ENCODE data around the gene ATP6V0B.

The ATP6V0B gene

GRCh38 chr1:44024031-44024902 lies 49.5 kb downstream of the ATP6V0B start:
- peak; percentile 87 for TF ChIP-seq GATA2 (IDR thresholded peaks at IDR 0.05; ENCODE audit: low read depth, low read length)
- no peak for TF ChIP-seq GATA3 (IDR thresholded peaks at IDR 0.05; ENCODE audit: low read depth, low read length)

- TF ChIP-seq GATA3 (IDR thresholded peaks at IDR 0.05; ENCODE audit: low read depth, low read length) (no peak), GATA2 (IDR thresholded peaks at IDR 0.05; ENCODE audit: low read depth, low read length) (no peak)
Measured at GRCh38 chr1:44024903-44025525, 50.3 kb downstream of the ATP6V0B start.

GRCh38 chr1:44025816-44026215 lies 51.1 kb downstream of the ATP6V0B start:
- TF ChIP-seq GATA2 (IDR thresholded peaks at IDR 0.05; ENCODE audit: low read depth, low read length), result no peak
- TF ChIP-seq GATA3 (IDR thresholded peaks at IDR 0.05; ENCODE audit: low read depth, low read length), result no peak

- TF ChIP-seq GATA3 (IDR thresholded peaks at IDR 0.05; ENCODE audit: low read depth, low read length), result no peak
- TF ChIP-seq GATA2 (IDR thresholded peaks at IDR 0.05; ENCODE audit: low read depth, low read length), result no peak
Measured at GRCh38 chr1:44027320-44027719, 52.6 kb downstream of the ATP6V0B start.

Measured in SH-SY5Y (cell line).